Liver (tissue), 9 donors: ENCODE data around the gene EVI5. TPM values are rescaled to one million over a fixed set of nuclear protein-coding genes. Genes with fewer than 3 reads are reported as not detected.

Source experiments
- DNase-seq: peaks from one replicate; pipeline ENCODE4 v3.0.0-alpha.2; 2017; ENCODE audit warnings: low spot score
- H3K27ac ChIP-seq, 2 donors: one replicate each; pipeline ENCODE4 v1.7.0; 2013; ENCODE audit warnings: inconsistent platforms in 2 of 2, low read length in 2 of 2, control low read depth in 1 of 2, low read depth in 1 of 2, mild to moderate bottlenecking in 1 of 2
- H3K27me3 ChIP-seq, 4 donors: one replicate each; pipeline versions ENCODE4 v1.6.1 to v1.7.0; 2013; ENCODE audit warnings: low read length in 3 of 4, inconsistent platforms in 1 of 4, mild to moderate bottlenecking in 1 of 4, moderate library complexity in 1 of 4; ENCODE audit not compliant: control insufficient read depth in 4 of 4, insufficient read depth in 4 of 4
- H3K36me3 ChIP-seq, 4 donors: one replicate each; pipeline versions ENCODE4 v1.6.1 to v1.7.0; 2013; ENCODE audit warnings: low read length in 3 of 4, mild to moderate bottlenecking in 3 of 4, low read depth in 1 of 4, moderate library complexity in 1 of 4; ENCODE audit not compliant: control insufficient read depth in 4 of 4, insufficient read depth in 3 of 4
- H3K4me1 ChIP-seq, 4 donors: one replicate each; pipeline versions ENCODE4 v1.6.1 to v1.7.0; 2013; ENCODE audit warnings: low read length in 3 of 4, mild to moderate bottlenecking in 3 of 4, moderate library complexity in 1 of 4; ENCODE audit not compliant: control insufficient read depth in 4 of 4, insufficient read depth in 4 of 4
- H3K4me3 ChIP-seq, 3 donors: one replicate each; pipeline versions ENCODE4 v1.6.1 to v1.7.0; 2013; ENCODE audit warnings: low read length in 3 of 3, control low read depth in 1 of 3, low read depth in 1 of 3, mild to moderate bottlenecking in 1 of 3
- H3K9ac ChIP-seq, 2 donors: one replicate each; pipeline ENCODE4 v1.7.0; 2013; ENCODE audit warnings: low read length in 2 of 2, mild to moderate bottlenecking in 2 of 2, moderate library complexity in 2 of 2, control low read depth in 1 of 2, low read depth in 1 of 2
- H3K9me3 ChIP-seq, 4 donors: one replicate each; pipeline versions ENCODE4 v1.6.1 to v1.7.0; 2013; ENCODE audit warnings: low read length in 3 of 4; ENCODE audit not compliant: control insufficient read depth in 4 of 4
- CTCF ChIP-seq: fragments of 150-350 bp; IDR thresholded peaks from 2 replicates; pipeline ENCODE4 v1.5.1; 2017; ENCODE audit warnings: improper control_type of control experiment, low read depth, low read length; ENCODE audit not compliant: missing input control
- EGR1 ChIP-seq, 2 donors: IDR thresholded peaks; 2 replicates each; pipeline ENCODE4 v1.6.1; 2016 to 2018; ENCODE audit warnings: antibody characterized with exemption in 2 of 2, low read depth in 2 of 2
- FOXA1 ChIP-seq: IDR thresholded peaks from 2 replicates; pipeline ENCODE4 v1.6.1; 2016; ENCODE audit warnings: antibody characterized with exemption
- FOXA2 ChIP-seq: IDR thresholded peaks from 2 replicates; pipeline ENCODE4 v1.6.1; 2016; ENCODE audit warnings: antibody characterized with exemption
- GABPA ChIP-seq, 2 donors: IDR thresholded peaks in 1 of 2; conservative IDR thresholded peaks in 1 of 2; 2 replicates each; pipeline ENCODE4 v1.6.1; 2016; ENCODE audit warnings: antibody characterized with exemption in 2 of 2, mild to moderate bottlenecking in 1 of 2, moderate library complexity in 1 of 2
- HNF4A ChIP-seq, 2 donors: conservative IDR thresholded peaks; 2 replicates each; pipeline ENCODE4 v1.6.1; 2016; ENCODE audit warnings: antibody characterized with exemption in 2 of 2, mild to moderate bottlenecking in 2 of 2
- HNF4G ChIP-seq: IDR thresholded peaks from 2 replicates; pipeline ENCODE4 v1.6.1; 2016; ENCODE audit warnings: antibody characterized with exemption
- JUND ChIP-seq, 2 donors: IDR thresholded peaks; 2 replicates each; pipeline ENCODE4 v1.6.1; 2016; ENCODE audit warnings: antibody characterized with exemption in 2 of 2
- MAX ChIP-seq: IDR thresholded peaks from 2 replicates; pipeline ENCODE4 v1.6.1; 2016; ENCODE audit warnings: antibody characterized with exemption
- NR2F2 ChIP-seq: IDR thresholded peaks from 2 replicates; pipeline ENCODE4 v1.6.1; 2016; ENCODE audit warnings: antibody characterized with exemption
- RAD21 ChIP-seq, 2 donors: IDR thresholded peaks; 2 replicates each; pipeline ENCODE4 v1.6.1; 2016; ENCODE audit warnings: antibody characterized with exemption in 2 of 2, mild to moderate bottlenecking in 2 of 2
- REST ChIP-seq: IDR thresholded peaks from 2 replicates; pipeline ENCODE4 v1.6.1; 2016; ENCODE audit warnings: antibody characterized with exemption, mild to moderate bottlenecking
- RXRA ChIP-seq, 2 donors: IDR thresholded peaks; 2 replicates each; pipeline ENCODE4 v1.6.1; 2017 to 2018; ENCODE audit warnings: antibody characterized with exemption in 2 of 2, mild to moderate bottlenecking in 1 of 2
- SP1 ChIP-seq: IDR thresholded peaks from 2 replicates; pipeline ENCODE4 v1.6.1; 2018; ENCODE audit warnings: antibody characterized with exemption, mild to moderate bottlenecking
- YY1 ChIP-seq: IDR thresholded peaks from 2 replicates; pipeline ENCODE4 v1.6.1; 2016; ENCODE audit warnings: antibody characterized with exemption, mild to moderate bottlenecking
- ZBTB33 ChIP-seq: IDR thresholded peaks from 2 replicates; pipeline ENCODE4 v1.6.1; 2016; ENCODE audit warnings: antibody characterized with exemption
- WGBS: extraction: QIAGEN DNeasy Blood & Tissue Kit; methylation state at CpG from one replicate; pipeline ENCODE4 v1.1.7; 2013; 5-methylcytosine and 5-hydroxymethylcytosine counted together
- polyA plus RNA-seq, 2 donors: library from polyadenylated mRNA; stranded (reverse) in 1 of 2; unstranded in 1 of 2; fragments of 200-250 nt in 1 of 2; fragments of >200 nt in 1 of 2; fragmentation: Nextera tagmentation in 1 of 2; extraction: Ambion mirVana in 1 of 2; gene quantifications; one replicate each; pipeline versions ENCODE4 v1.2.1 to v1.2.3, GENCODE V29; 2013 to 2015
- total RNA-seq, 2 donors: library from RNA; depleted of rRNA; stranded (reverse); fragments of >200 nt; gene quantifications; one replicate each; pipeline ENCODE4 v1.2.3, GENCODE V29; 2014
- donor health status: healthy.
- donor health status: healthy.
- donor health status: healthy.
- donor health status: healthy.
- donor health status: healthy.

The EVI5 gene
- total and polyA plus RNA-seq, 4 donors: 4.0 to 35.9 (median 19.1) TPM

- H3K27ac ChIP-seq: no peak overlapping the region
- H3K4me1 ChIP-seq: peaks cover 0 to 7% (median 6%) of the 10 kb centered on the region in 4 donors
- H3K4me3 ChIP-seq: no peak overlapping the region
- WGBS: 85% methylated on average over 6 of the region's 6 CpGs
- no peak for DNase-seq
- no peaks in the 10 kb centered on the region for H3K9me3 ChIP-seq
- no peaks in the 10 kb centered on the region for H3K27me3 ChIP-seq
- H3K36me3 ChIP-seq: no peaks in the 10 kb centered on the region
- no peak overlapping the region for H3K9ac ChIP-seq
- TF ChIP-seq NR2F2 (no peak), FOXA2 (no peak), MAX (no peak), JUND (IDR thresholded peaks at IDR 0.05) (no peak), REST (no peak), ZBTB33 (no peak), SP1 (no peak), YY1 (no peak)
Measured at GRCh38 chr1:92503926-92504285, 281.0 kb downstream of the EVI5 start.

- Histone ChIP-seq H3K9me3 (no peaks in the 10 kb centered on the region), H3K27ac (no peak overlapping the region), H3K9ac (no peak overlapping the region), H3K27me3 (no peaks in the 10 kb centered on the region), H3K4me3 (no peak overlapping the region), H3K4me1 (peaks cover 0 to 7% (median 6%) of the 10 kb centered on the region in 4 donors), H3K36me3 (no peaks in the 10 kb centered on the region)
- DNase-seq: no peak
- TF ChIP-seq HNF4G (no peak), REST (no peak), HNF4A (conservative IDR thresholded peaks at IDR 0.05) (no peak), FOXA2 (no peak), RAD21 (IDR thresholded peaks at IDR 0.05) (no peak), YY1 (no peak), FOXA1 (no peak), SP1 (no peak), MAX (no peak), CTCF (no peak), ZBTB33 (no peak), RXRA (IDR thresholded peaks at IDR 0.05) (no peak), GABPA (IDR thresholded peaks at IDR 0.05 in 1 of 2, conservative IDR thresholded peaks at IDR 0.05 in 1 of 2) (no peak), NR2F2 (no peak), JUND (IDR thresholded peaks at IDR 0.05) (no peak), EGR1 (IDR thresholded peaks at IDR 0.05; ENCODE audit: low read depth in 2 of 2) (no peak)
- 90% methylated on average over 6 of the region's 6 CpGs for WGBS
Measured at GRCh38 chr1:92503043-92503925, 281.6 kb downstream of the EVI5 start.
